ENCODE results near the gene CHSY1. TPM values are rescaled to one million over a fixed set of nuclear protein-coding genes. Genes with fewer than 3 reads are reported as not detected.

Gene CHSY1
- total and polyA plus RNA-seq, 2 of the 4 experiments (the other 2 are of a cell fraction), result 40.9 to 53.2 TPM

GRCh38 chr15:101182215-101182614 lies 69.6 kb downstream of the CHSY1 start:
- Histone ChIP-seq H2BK20ac (ENCODE audit: low read depth, low read length) (peak overlapping the region; percentile 10; the same call in 1 of the 2 replicates), H2BK15ac (ENCODE audit: low read depth, low read length) (0 out of 3 replicates have a peak overlapping the region, but pooled peaks have one; percentile 33), H2BK5ac (ENCODE audit: low read depth, low read length, poor library complexity, severe bottlenecking) (peak overlapping the region; percentile 28), H4K91ac (ENCODE audit: insufficient read depth, low read depth, low read length) (peak overlapping the region; percentile 44; the same call in 1 of the 2 replicates), H2AK5ac (ENCODE audit: low read depth, low read length) (no peak overlapping the region), H4K8ac (ENCODE audit: low read depth in 2 of 2, low read length in 2 of 2) (0 out of 4 replicates have a peak overlapping the region, but pooled peaks of 1 of the 2 experiments have one; percentile 11), H3K9me1 (ENCODE audit: insufficient read depth, low read length) (peaks cover 38% of the 10 kb centered on the region), H3K27ac (ENCODE audit: insufficient read depth, low read length) (no peak overlapping the region; the same call in 1 of the 2 replicates), H2BK120ac (ENCODE audit: low read depth, low read length) (0 out of 2 replicates have a peak overlapping the region, but pooled peaks have one; percentile 58), H2AK9ac (replicated peaks; ENCODE audit: low read depth, low read length, poor library complexity) (no peak overlapping the region), H3K56ac (ENCODE audit: extremely low read depth, insufficient read depth, low read length) (no peak overlapping the region), H3K14ac (replicated peaks; ENCODE audit: low read depth, low read length) (no peak overlapping the region; the same call in 1 of the 2 replicates), H3K4ac (ENCODE audit: low read depth, low read length) (peak overlapping the region; percentile 55; the same call in 1 of the 2 replicates), H3K23ac (ENCODE audit: low read depth, low read length) (peak overlapping the region; percentile 66; the same call in 1 of the 2 replicates), H4K20me1 (ENCODE audit: insufficient read depth, low read length) (peaks cover 15% of the 10 kb centered on the region), H3K4me1 (ENCODE audit: control insufficient read depth, insufficient read depth, low read length) (peaks cover 31% of the 10 kb centered on the region), H3K4me3 (ENCODE audit: insufficient read depth, low read depth, low read length) (no peak overlapping the region), H3K18ac (ENCODE audit: low read depth, low read length) (peak overlapping the region; percentile 47; the same call in 1 of the 2 replicates), H3K4me2 (ENCODE audit: low read depth, low read length) (no peak overlapping the region), H3K9ac (ENCODE audit: low read depth, low read length) (no peak overlapping the region), H4K5ac (ENCODE audit: low read depth, low read length) (no peak overlapping the region), H3K36me3 (ENCODE audit: control insufficient read depth, insufficient read depth, low read length) (peaks cover 24% of the 10 kb centered on the region), H3K9me3 (ENCODE audit: control insufficient read depth, insufficient read depth, low read length) (no peaks in the 10 kb centered on the region), H3K79me1 (ENCODE audit: low read depth in 1 of 2, low read length in 2 of 2) (peaks cover 31 to 88% of the 10 kb centered on the region in 2 experiments), H2AFZ (replicated peaks; ENCODE audit: low read length, poor library complexity) (no peak overlapping the region), H3K27me3 (ENCODE audit: control insufficient read depth, insufficient read depth, low read length) (no peaks in the 10 kb centered on the region)
- TF ChIP-seq SMC3 (IDR thresholded peaks at IDR 0.05; ENCODE audit: low read depth, low read length) (no peak), ELK1 (IDR thresholded peaks at IDR 0.05; ENCODE audit: borderline replicate concordance, low read depth, low read length) (no peak), CTCF (conservative IDR thresholded peaks at IDR 0.05; ENCODE audit: low read depth, low read length) (no peak), RAD21 (IDR thresholded peaks at IDR 0.05; ENCODE audit: low read length) (no peak), RCOR1 (IDR thresholded peaks at IDR 0.05; ENCODE audit: insufficient replicate concordance, low read length) (no peak), NFE2L2 (IDR thresholded peaks at IDR 0.05; ENCODE audit: low read depth, low read length) (no peak), RFX5 (IDR thresholded peaks at IDR 0.05; ENCODE audit: low read depth, low read length) (no peak), USF2 (IDR thresholded peaks at IDR 0.05; ENCODE audit: low read depth, low read length) (no peak), MAFK (IDR thresholded peaks at IDR 0.05; ENCODE audit: low read depth, low read length) (no peak), POLR2A (IDR thresholded peaks at IDR 0.05; ENCODE audit: low read depth, low read length) (no peak), MXI1 (IDR thresholded peaks at IDR 0.05; ENCODE audit: borderline replicate concordance, low read depth, low read length) (no peak), CEBPB (IDR thresholded peaks at IDR 0.05; ENCODE audit: low read depth, low read length) (no peak), MAZ (IDR thresholded peaks at IDR 0.05; ENCODE audit: borderline replicate concordance, low read depth, low read length) (no peak), FOS (IDR thresholded peaks at IDR 0.05; ENCODE audit: low read depth, low read length) (no peak), CHD1 (IDR thresholded peaks at IDR 0.05; ENCODE audit: low read depth, low read length) (no peak)
- ATAC-seq (ENCODE audit: low read depth) (no peak), DNase-seq (no peak)
- intact Hi-C loops (cut with micrococcal nuclease) (no loop called here), dilution Hi-C loops (cut with HindIII; ENCODE audit: low sequenced_read_pairs, unreplicated experiment) (no loop called here), in situ Hi-C loops (cut with MboI; ENCODE audit: low sequenced_read_pairs) (no loop called here)
- CTCF ChIA-PET, result interaction anchor here (1.4 kb wide), 1 partner anchor 60 kb away, joined by 5 read pairs; no protein-coding TSS in a partner anchor
- POLR2A ChIA-PET (ENCODE audit: unreplicated experiment), result no interaction called here
- no TSS peak for BruUV-seq (replicated peaks)
- 80% methylated on average over 1 of the region's 4 CpGs; no CpG with 5 or more reads in 1 of the 2 experiments for WGBS, 2 experiments (ENCODE audit: extremely low coverage in 2 of 2, insufficient read length in 1 of 2)
